KMS-11 (cell line): ENCODE measurements around the gene AAGAB.

Source experiments
- H2AFZ ChIP-seq: fragments of 200-600 bp; sonication (generic); 2 replicates; pipeline ENCODE4 v1.6.1; 2016; ENCODE audit warnings: antibody characterized with exemption, mixed run types, low read depth
- H3K27ac ChIP-seq: fragments of 200-600 bp; sonication (generic); 2 replicates; pipeline ENCODE4 v1.6.1; 2016; ENCODE audit warnings: mild to moderate bottlenecking, mixed run types
- H3K27me3 ChIP-seq: fragments of 200-600 bp; sonication (generic); 2 replicates; pipeline ENCODE4 v1.6.1; 2017; ENCODE audit warnings: mild to moderate bottlenecking, low read depth, mixed run types, moderate library complexity; ENCODE audit not compliant: insufficient read depth
- H3K36me3 ChIP-seq: fragments of 200-600 bp; sonication (generic); 2 replicates; pipeline ENCODE4 v1.6.1; 2017; ENCODE audit warnings: mild to moderate bottlenecking, mixed run types; ENCODE audit not compliant: insufficient read depth
- H3K4me1 ChIP-seq: fragments of 200-600 bp; sonication (generic); 2 replicates; pipeline ENCODE4 v1.6.1; 2016; ENCODE audit warnings: mild to moderate bottlenecking, low read depth, mixed run types; ENCODE audit not compliant: poor library complexity, severe bottlenecking
- H3K4me2 ChIP-seq: fragments of 200-600 bp; sonication (generic); 2 replicates; pipeline ENCODE4 v1.7.0; 2016; ENCODE audit warnings: mild to moderate bottlenecking, mixed run types
- H3K4me3 ChIP-seq: fragments of 200-600 bp; sonication (generic); IDR thresholded peaks from 2 replicates; pipeline ENCODE4 v1.6.1; 2017; ENCODE audit warnings: low read depth, low read length, mixed read lengths; ENCODE audit not compliant: insufficient read depth
- H3K79me2 ChIP-seq: fragments of 200-600 bp; sonication (generic); 2 replicates; pipeline ENCODE4 v1.6.1; 2016; ENCODE audit warnings: low read depth, mixed run types; ENCODE audit not compliant: insufficient read depth
- H3K9ac ChIP-seq: fragments of 200-600 bp; sonication (generic); 2 replicates; pipeline ENCODE4 v1.6.1; 2016; ENCODE audit warnings: mild to moderate bottlenecking, mixed run types
- H4K20me1 ChIP-seq: fragments of 200-600 bp; sonication (generic); 2 replicates; pipeline ENCODE4 v1.6.1; 2016; ENCODE audit warnings: mild to moderate bottlenecking, mixed run types; ENCODE audit not compliant: insufficient read depth
- TF ChIP-seq, protein P1 (sequence below): fragments of 200-600 bp; sonication (generic); conservative IDR thresholded peaks from 2 replicates; pipeline ENCODE4 v1.6.1; 2017; ENCODE audit warnings: low read depth, mild to moderate bottlenecking, antibody characterized with exemption, low read length, moderate library complexity, mixed read lengths

Gene AAGAB

DNA sequence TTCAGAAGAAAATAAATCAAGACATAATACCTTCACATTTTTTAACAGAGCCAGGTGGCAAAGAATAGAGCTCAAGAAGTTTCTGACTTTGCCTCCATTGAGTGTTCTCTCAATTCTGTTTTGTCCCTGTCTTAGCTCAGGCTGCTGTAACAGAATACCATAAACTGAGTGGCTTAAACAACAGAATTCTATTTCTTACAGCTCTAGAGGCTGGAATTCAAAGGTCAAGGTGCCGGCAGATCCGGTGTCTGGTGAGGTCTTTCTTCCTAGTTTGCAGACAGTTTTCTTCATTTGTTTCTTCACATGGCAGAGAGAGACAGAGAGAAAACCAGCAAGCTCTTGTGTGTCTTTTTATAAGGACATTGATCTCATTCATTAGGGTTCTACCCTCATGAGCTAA is 25.8 kb upstream of the AAGAB start:
- H4K20me1 ChIP-seq = no peaks in the 10 kb centered on the region
- no peaks in the 10 kb centered on the region for H3K79me2 ChIP-seq
- H3K27ac ChIP-seq = no peak overlapping the region
- no peaks in the 10 kb centered on the region for H3K36me3 ChIP-seq
- no peaks in the 10 kb centered on the region for H3K27me3 ChIP-seq
- H3K4me1 ChIP-seq = no peaks in the 10 kb centered on the region
- H3K4me2 ChIP-seq = no peak overlapping the region
- no peak overlapping the region for H2AFZ ChIP-seq
- TF ChIP-seq, protein P1, sequence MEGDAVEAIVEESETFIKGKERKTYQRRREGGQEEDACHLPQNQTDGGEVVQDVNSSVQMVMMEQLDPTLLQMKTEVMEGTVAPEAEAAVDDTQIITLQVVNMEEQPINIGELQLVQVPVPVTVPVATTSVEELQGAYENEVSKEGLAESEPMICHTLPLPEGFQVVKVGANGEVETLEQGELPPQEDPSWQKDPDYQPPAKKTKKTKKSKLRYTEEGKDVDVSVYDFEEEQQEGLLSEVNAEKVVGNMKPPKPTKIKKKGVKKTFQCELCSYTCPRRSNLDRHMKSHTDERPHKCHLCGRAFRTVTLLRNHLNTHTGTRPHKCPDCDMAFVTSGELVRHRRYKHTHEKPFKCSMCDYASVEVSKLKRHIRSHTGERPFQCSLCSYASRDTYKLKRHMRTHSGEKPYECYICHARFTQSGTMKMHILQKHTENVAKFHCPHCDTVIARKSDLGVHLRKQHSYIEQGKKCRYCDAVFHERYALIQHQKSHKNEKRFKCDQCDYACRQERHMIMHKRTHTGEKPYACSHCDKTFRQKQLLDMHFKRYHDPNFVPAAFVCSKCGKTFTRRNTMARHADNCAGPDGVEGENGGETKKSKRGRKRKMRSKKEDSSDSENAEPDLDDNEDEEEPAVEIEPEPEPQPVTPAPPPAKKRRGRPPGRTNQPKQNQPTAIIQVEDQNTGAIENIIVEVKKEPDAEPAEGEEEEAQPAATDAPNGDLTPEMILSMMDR = no peak
- H3K9ac ChIP-seq = no peak overlapping the region
- no peak overlapping the region for H3K4me3 ChIP-seq

GRCh38 chr15:67276666-67277065 is 22.2 kb upstream of the AAGAB start:
- H4K20me1 ChIP-seq = no peaks in the 10 kb centered on the region
- H3K4me1 ChIP-seq = no peaks in the 10 kb centered on the region
- no peak overlapping the region for H3K4me3 ChIP-seq
- TF ChIP-seq, protein P1 = no peak
- H3K4me2 ChIP-seq = no peak overlapping the region
- H3K27me3 ChIP-seq = no peaks in the 10 kb centered on the region
- H3K79me2 ChIP-seq = no peaks in the 10 kb centered on the region
- H3K36me3 ChIP-seq = no peaks in the 10 kb centered on the region
- H2AFZ ChIP-seq = no peak overlapping the region
- no peak overlapping the region for H3K27ac ChIP-seq
- no peak overlapping the region for H3K9ac ChIP-seq

DNA sequence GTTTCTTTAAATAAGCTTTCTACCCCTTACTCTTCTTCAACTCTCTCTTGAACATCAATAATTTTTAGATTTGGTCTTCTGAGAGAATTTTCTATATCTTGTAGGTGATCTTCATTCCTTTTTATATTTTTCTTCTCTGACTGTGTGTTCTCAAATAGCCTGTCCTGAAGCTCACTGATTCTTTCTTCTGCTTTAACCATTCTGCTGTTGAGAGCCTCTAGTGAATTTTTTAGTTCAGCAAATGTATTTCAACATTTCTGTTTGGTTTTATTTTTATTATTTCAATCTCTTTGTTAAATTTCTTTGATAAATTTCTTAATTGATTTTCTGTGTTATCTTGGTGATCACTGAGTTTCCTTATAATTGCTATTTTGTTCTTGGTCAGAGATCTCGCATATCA is 19.8 kb upstream of the AAGAB start:
- TF ChIP-seq, protein P1 = no peak
- Histone ChIP-seq H4K20me1 (no peaks in the 10 kb centered on the region), H3K27ac (no peak overlapping the region), H3K4me3 (no peak overlapping the region), H3K36me3 (no peaks in the 10 kb centered on the region), H3K79me2 (no peaks in the 10 kb centered on the region), H2AFZ (no peak overlapping the region), H3K4me1 (no peaks in the 10 kb centered on the region), H3K27me3 (no peaks in the 10 kb centered on the region), H3K4me2 (no peak overlapping the region), H3K9ac (no peak overlapping the region)

- TF ChIP-seq, protein P1 = no peak
- H2AFZ ChIP-seq = no peak overlapping the region
- H3K36me3 ChIP-seq = no peaks in the 10 kb centered on the region
- H3K4me3 ChIP-seq = no peak overlapping the region
- H3K27me3 ChIP-seq = no peaks in the 10 kb centered on the region
- H3K9ac ChIP-seq = no peak overlapping the region
- H3K27ac ChIP-seq = no peak overlapping the region
- H3K4me1 ChIP-seq = no peaks in the 10 kb centered on the region
- no peaks in the 10 kb centered on the region for H3K79me2 ChIP-seq
- no peaks in the 10 kb centered on the region for H4K20me1 ChIP-seq
- no peak overlapping the region for H3K4me2 ChIP-seq
Observed at GRCh38 chr15:67267951-67268941, 13.8 kb upstream of the AAGAB start.
